Stimulated activated CD4-positive, alpha-beta T cell treated with anti-CD3 and anti-CD28 coated beads, Interleukin-2, amount 100 ng/mL, for 4 hours (primary cell): ENCODE data around the gene CPED1.
"Not testable (repeated sequence)": the region's sequence is repeated elsewhere in the genome, so short reads cannot be mapped to it uniquely, and the experiment has no call there.

ENCODE experiments used
- DNase-seq: peaks from one replicate; pipeline ENCODE4 v3.0.0-alpha.2; 2020; ENCODE audit warnings: low read depth

The CPED1 gene

DNA sequence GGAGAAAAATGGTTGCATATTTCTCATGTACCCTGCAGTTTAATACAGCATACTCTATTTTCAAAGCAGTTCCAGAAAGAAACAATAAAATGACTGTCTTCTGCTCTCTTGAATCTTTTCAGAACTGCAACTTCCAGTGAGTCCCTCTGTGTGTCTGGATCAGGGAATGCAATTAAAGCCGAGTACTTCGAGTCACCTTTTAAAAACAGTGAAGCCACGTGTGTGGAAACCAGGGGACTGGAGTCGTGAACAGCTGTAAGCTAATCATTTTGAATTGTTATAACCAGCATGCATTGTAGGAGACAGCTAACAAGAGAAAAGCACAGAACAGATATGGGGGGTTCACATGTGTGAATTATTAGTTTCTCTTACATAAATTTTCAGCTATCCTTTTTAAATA, 109.1 kb downstream of the CPED1 start:
- no peak for DNase-seq

DNA sequence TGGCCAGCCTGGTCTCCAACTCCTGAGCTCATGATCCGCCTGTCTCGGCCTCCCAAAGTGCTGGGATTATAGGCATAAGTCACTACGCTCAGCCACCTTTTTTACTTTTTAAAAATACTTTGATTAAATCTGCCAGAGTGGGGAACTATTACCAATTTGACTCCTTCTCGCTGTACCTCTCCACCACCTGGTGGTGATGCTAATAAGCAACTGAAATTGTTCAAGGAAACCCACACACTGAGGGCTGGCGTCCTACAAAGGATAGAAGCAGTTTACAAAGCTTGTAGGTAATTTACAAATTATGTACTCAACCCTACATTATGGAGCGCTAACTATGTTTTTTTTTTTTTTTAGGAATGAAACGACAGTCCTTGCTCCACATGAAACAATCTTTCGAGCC, 111.1 kb downstream of the CPED1 start:
- DNase-seq: no peak

DNA sequence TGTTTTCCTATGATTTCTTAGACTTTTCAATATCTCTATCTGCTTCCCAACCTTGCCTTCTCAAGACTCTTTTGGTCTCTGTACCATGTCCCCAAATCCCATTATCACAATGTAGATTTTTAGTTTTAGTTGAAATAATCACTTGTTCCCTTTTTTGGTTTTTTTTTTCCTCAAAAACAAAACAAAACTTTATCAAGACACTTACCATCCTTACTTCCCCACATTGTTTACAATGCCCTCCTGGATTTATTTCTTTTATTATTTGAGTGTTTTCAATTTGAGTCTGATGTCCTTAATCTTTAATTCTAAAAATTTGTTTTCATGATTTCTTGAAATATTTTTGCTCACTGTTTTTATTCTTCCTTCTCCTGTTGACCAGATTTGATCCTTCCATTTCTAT, 112.6 kb downstream of the CPED1 start:
- no peak for DNase-seq

DNA sequence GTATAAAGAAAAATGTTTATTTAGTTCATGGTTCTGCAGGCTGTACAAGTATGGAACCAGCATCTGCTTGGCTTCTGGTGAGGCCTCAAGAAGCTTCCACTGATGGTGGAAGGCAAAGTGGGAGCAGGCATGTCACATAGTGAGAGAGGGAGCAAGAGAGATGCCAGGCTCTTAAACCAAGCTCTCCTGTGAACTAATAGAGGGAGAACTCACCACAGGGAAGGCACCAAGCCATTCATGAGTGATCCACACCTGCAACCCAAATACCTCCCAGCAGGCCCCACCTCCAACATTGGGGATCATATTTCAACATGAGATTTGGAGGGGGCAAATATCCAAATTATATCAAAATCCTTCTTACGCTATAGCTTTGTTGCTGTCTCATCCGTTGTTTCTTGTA, 113.1 kb downstream of the CPED1 start:
- DNase-seq: no peak

DNA sequence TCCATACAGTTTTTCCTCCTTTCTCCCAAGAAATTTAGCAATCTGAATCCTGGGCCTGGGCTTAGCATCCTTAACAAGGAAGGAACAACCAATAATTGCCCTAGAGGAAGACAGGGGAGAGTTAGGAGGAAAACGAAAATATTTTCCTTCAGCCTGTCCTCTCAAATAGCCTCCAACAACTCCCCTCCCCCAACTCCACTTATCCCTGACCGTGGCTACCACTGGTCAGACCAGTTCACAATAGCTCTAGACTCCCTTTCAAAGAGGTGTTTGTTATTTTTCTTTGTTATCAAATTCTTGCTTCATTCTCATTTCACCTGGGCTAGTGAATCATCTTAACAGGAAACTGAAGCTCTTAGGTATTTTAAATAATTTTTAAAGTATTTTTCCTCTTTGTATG, 114.1 kb downstream of the CPED1 start:
- DNase-seq: no peak

DNA sequence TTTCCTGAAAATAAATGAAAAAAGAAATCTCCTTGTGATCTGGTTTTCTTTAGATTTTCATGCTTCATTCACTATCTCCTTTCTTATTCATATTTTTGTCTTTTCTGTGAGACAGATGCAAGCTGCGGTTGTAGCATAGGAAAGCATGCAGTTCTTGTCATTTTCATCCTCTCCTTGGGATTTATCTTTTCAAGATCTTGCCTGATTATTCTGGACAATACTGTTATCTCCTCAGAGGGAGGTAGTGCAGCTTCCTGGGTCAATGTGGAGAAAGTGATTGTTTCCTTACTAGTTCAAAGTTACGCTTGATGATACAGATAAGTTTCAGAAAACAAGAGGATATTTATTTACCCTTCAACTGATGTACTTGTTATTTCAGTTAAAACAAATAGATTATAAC, 114.6 kb downstream of the CPED1 start:
- DNase-seq: no peak

GRCh38 chr7:121103579-121103978, 115.1 kb downstream of the CPED1 start:
- DNase-seq: no peak

- no peak for DNase-seq
Observed at GRCh38 chr7:121105262-121105661, 116.8 kb downstream of the CPED1 start.

- DNase-seq: no peak
Observed at GRCh38 chr7:121107923-121108498, 119.5 kb downstream of the CPED1 start.

- DNase-seq: no peak
Observed at GRCh38 chr7:121109145-121109544, 120.6 kb downstream of the CPED1 start.

DNA sequence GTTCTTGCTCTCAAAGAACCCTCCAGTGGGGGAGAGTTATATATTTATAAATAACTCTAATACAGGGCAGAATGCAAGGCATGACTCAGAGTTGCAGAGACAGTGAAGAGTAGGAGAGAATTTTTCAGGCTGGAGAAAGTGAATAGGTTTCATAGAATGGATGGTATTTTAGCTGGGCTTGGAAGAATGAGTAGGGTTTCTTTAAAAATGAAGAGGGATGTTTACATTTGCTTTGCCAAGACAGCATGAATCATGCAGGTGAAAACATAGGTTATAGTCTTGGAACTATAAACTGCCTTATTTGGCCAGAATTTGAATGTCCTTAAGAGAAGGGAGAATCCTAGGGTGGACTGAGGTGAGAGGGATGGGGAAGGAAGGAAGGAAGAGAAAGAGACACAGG, 124.8 kb downstream of the CPED1 start:
- no peak for DNase-seq

GRCh38 chr7:121116396-121116795, 127.9 kb downstream of the CPED1 start:
- no peak for DNase-seq

DNA sequence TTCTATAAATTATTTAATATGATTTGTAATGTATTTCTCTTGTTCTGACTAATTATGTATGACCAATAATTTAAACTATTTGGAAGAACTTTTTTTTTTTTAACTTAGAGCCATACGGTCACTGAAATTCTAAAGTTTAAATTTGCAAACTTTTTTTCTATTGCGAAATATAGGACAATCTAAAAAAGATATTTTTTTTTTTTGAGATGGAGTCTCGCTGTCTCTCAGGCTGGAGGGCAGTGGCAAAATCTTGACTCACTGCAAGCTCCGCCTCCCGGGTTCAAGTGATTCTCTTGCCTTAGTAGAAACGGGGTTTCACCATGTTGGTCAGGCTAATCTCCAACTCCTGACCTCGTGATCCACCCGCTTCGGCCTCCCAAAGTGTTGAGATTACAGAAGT, 130.5 kb downstream of the CPED1 start:
- no peak for DNase-seq

DNA sequence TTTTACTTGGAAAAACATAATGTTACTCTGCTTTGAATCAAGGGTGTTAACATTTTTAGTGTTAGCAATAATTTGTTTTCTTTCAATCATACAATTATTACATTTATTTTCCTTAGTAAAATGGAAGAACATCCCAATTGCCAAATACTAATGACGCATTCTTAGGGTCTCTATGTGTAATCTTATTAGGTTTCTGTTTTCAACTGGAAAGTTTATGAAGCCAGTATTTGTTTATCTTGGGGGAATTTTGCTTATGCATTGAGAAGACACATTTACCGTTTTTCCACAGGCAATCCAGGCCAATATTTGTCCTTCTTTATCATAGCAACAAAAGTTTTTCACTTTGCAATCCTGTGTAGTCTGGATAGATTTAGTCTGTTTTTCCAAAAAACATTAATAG, 134.5 kb downstream of the CPED1 start:
- no peak for DNase-seq

DNA sequence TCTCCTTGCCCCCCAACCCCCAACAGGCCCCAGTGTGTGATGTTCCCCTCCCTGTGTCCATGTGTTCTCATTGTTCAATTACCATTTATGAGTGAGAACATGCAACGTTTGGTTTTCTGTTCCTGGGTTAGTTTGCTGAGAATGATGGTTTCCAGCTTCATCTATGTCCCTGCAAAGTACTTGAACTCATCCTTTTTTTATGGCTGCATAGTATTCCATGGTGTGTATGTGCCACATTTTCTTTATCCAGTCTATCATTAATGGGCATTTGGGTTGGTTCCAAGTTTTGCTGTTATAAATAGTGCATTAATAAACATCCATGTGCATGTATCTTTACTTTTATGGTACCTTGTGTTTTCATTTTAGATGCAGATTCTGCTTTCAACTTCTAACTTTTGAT, 136.9 kb downstream of the CPED1 start:
- DNase-seq: not testable (repeated sequence)

DNA sequence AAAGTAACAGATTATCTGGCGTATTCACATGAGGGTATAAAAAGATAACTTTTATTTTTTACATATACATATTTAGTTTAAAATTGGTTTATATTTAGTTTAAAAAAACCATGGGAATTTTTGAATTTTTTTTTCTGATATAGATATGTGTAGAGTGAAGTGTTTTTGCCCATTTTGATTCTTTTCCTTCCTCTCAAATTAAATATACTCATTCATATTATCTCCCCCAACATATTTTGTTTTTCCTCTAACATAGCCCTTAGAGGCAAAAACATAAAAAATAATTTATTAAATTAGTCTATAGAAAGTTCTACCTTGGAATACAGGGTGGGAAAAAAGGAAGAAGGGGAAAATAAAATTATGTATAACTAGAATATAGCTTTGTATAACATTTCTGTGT, 137.7 kb downstream of the CPED1 start:
- no peak for DNase-seq

DNA sequence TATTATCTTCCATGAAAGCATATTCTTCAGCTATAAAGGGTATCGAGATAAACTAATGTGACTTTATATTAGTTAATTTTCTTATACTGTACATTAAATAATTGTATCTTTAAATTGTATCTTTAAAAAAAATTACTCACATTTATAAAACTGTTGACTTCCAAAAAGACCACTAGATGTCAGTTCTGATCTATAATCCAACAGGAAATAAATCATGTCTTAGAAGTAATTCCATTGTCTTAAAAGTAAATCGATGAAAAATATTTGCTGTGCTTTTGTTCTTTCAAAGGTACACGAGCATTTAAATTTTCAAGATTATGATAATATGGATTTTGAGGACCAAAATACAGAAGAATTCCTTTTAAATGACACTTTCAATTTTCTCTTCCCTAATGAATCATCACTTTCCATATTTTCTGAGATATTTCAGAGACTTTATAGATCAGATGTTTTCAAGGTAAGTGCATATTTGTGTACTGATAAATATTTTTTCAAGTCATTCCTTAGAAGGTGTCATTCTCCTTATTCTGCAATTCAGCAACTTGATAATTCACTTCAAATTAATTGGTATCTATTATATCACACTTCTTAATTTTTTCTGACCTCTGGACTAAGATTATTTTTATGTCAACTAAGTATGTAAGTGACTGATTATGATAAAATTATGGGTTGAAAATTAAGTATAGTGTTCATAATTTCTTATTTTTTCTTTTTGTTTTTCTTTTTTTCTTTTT, 138.5 kb downstream of the CPED1 start:
- DNase-seq: no peak

DNA sequence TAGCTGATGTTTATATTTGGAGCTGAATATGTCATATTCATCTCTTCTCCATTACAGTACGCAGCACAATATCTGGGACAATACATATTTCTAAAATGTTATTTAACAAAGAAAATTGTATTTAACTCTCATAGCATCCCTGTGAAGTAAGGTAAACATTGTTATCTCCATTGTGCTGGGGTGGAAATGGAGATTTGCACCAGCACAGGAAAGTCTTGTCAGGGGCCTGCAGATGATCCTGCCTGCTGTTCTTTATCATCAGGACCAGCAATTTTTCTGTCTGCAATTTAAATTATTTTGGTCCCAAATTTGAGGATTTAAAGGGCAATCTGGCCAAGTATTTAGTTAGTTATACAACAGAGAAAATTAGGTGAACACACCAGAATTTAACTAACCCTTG, 144.4 kb downstream of the CPED1 start:
- no peak for DNase-seq

DNA sequence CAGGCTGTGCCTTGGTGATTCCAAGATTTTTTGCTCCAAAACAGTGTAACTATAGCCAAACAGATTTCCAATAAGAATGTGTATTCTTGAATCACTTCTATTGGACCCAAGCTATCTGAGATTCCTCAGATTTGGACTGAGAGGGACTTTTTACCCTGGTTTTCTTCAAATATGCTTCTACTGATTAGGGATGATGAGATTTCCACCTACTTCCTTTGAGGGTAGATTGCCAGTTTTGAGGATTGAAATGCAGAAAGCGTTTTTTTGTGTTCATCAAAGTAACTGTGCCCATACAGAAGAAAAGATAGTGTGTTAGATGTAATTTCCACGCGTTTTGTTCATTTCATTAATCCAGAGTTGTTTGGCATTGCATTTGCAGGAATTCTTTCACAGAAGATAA, 144.9 kb downstream of the CPED1 start:
- no peak for DNase-seq

DNA sequence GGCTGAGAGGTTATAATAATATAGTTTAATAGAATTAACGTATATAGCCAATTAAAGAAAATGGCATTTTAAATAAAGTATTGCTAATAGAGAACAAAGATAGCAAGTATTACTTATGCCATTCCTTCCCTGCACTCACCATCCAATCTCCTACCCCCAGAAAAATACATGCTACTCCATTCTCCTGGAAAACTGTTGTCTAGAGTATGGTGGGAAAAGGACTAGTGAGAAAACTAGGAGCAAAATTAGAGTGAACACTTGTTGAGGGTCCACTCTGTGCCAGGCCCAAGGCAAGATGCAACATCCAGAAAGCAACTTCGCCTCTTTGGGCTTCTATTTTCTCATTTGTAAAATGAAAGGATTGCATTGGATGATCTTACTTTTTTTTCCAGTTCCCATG, 149.1 kb downstream of the CPED1 start:
- no peak for DNase-seq

GRCh38 chr7:121138262-121138933, 149.9 kb downstream of the CPED1 start:
- DNase-seq: no peak

- no peak for DNase-seq
Observed at GRCh38 chr7:121139427-121139826, 150.9 kb downstream of the CPED1 start.

GRCh38 chr7:121140790-121141189, 152.3 kb downstream of the CPED1 start:
- DNase-seq: no peak

GRCh38 chr7:121151774-121152221, 163.3 kb downstream of the CPED1 start:
- no peak for DNase-seq
